H1 (cell line): ENCODE results near the gene CCDC33. TPM values are rescaled to one million over a fixed set of nuclear protein-coding genes. Genes with fewer than 3 reads are reported as not detected.

ENCODE experiments used
- CTCF ChIA-PET: fragments of 300-600 bp; sonication (Branson Sonifier 250); formaldehyde crosslinking; loops from one replicate; lab custom pipeline; 2021; ENCODE audit not compliant: partially characterized antibody; lab: Charles Lee
- POLR2A ChIA-PET: fragments of 300-600 bp; sonication (Branson Sonifier 250); formaldehyde crosslinking; loops from one replicate; lab custom pipeline; 2021; ENCODE audit warnings: inconsistent platforms; ENCODE audit not compliant: partially characterized antibody; lab: Charles Lee
- DNase-seq, 2 experiments: peaks; one replicate each; pipeline versions ENCODE4 v3.0.0 to v3.0.0-alpha.2; 2010 to 2022; ENCODE audit warnings: low spot score in 2 of 2, low read depth in 1 of 2, mixed read lengths in 1 of 2
- FAIRE-seq: peaks from 2 replicates; lab custom pipeline; 2011; peaks lifted over from hg19 to GRCh38; lab: Jason Lieb, UNC
- H2AFZ ChIP-seq: 2 replicates; pipeline ENCODE4 v1.8.1; 2012; ENCODE audit warnings: low read length, inconsistent platforms
- H2AK5ac ChIP-seq: 2 replicates; pipeline ENCODE4 v1.6.1; 2013; ENCODE audit warnings: low read depth, low read length
- H2BK120ac ChIP-seq: replicated peaks from 2 replicates; pipeline ENCODE3; 2013; ENCODE audit warnings: low read depth, low read length, inconsistent platforms
- H2BK12ac ChIP-seq: 2 replicates; pipeline ENCODE4 v1.6.1; 2013; ENCODE audit warnings: low read depth, low read length
- H2BK15ac ChIP-seq: 2 replicates; pipeline ENCODE4 v1.6.1; 2013; ENCODE audit warnings: low read length
- H2BK20ac ChIP-seq: 2 replicates; pipeline ENCODE4 v1.6.1; 2013; ENCODE audit warnings: low read length
- H2BK5ac ChIP-seq: 2 replicates; pipeline ENCODE4 v1.6.1; 2013; ENCODE audit warnings: low read depth, low read length
- H3K14ac ChIP-seq: 2 replicates; pipeline ENCODE4 v1.6.1; 2013; ENCODE audit warnings: inconsistent platforms; ENCODE audit not compliant: insufficient read length
- H3K18ac ChIP-seq: 2 replicates; pipeline ENCODE4 v1.6.1; 2013; ENCODE audit warnings: low read length; ENCODE audit errors: extremely low read depth
- H3K23ac ChIP-seq: 2 replicates; pipeline ENCODE4 v1.6.1; 2013; ENCODE audit warnings: inconsistent platforms; ENCODE audit not compliant: insufficient read length
- H3K23me2 ChIP-seq: 2 replicates; pipeline ENCODE4 v1.6.1; 2013; ENCODE audit warnings: low read depth, low read length
- H3K27ac ChIP-seq: 2 replicates; pipeline ENCODE4 v1.6.1; 2011; ENCODE audit warnings: low read depth, low read length, inconsistent platforms
- H3K27me3 ChIP-seq, 4 experiments: replicated peaks in 1 of 4; 1 replicate in 1 of 4; 2 replicates in 3 of 4; pipeline versions ENCODE4 v1.6.1 to v1.8.1; 2011 to 2013; ENCODE audit warnings: low read length in 3 of 4, mild to moderate bottlenecking in 3 of 4, inconsistent platforms in 2 of 4, mixed read lengths in 2 of 4, moderate library complexity in 1 of 4; ENCODE audit not compliant: control insufficient read depth in 3 of 4, insufficient read depth in 3 of 4; ENCODE audit errors: extremely low read depth in 1 of 4
- H3K36me3 ChIP-seq, 4 experiments: 2 replicates each; pipeline versions ENCODE4 v1.6.1 to v1.8.1; 2011 to 2013; ENCODE audit warnings: mild to moderate bottlenecking in 4 of 4, low read length in 3 of 4, moderate library complexity in 2 of 4, control low read depth in 1 of 4, inconsistent platforms in 1 of 4; ENCODE audit not compliant: insufficient read depth in 4 of 4, control insufficient read depth in 2 of 4
- H3K4ac ChIP-seq: replicated peaks from 2 replicates; pipeline ENCODE3; 2013; ENCODE audit warnings: low read length, low read depth, mixed read lengths, inconsistent platforms; ENCODE audit not compliant: insufficient read length
- H3K4me1 ChIP-seq, 4 experiments: replicated peaks in 1 of 4; 1 replicate in 1 of 4; 2 replicates in 3 of 4; pipeline versions ENCODE4 v1.6.1 to v1.8.1; 2011 to 2013; ENCODE audit warnings: low read length in 3 of 4, inconsistent platforms in 2 of 4, mixed read lengths in 1 of 4; ENCODE audit not compliant: insufficient read depth in 4 of 4, control insufficient read depth in 3 of 4
- H3K4me2 ChIP-seq, 2 experiments: 2 replicates each; pipeline versions ENCODE4 v1.6.1 to v1.8.1; 2011 to 2013; ENCODE audit warnings: low read depth in 2 of 2, low read length in 2 of 2, control low read depth in 1 of 2, inconsistent platforms in 1 of 2, mild to moderate bottlenecking in 1 of 2; ENCODE audit not compliant: insufficient read depth in 1 of 2
- H3K4me3 ChIP-seq, 4 experiments: fragments of 200-600, 300-600 bp in 1 of 4; sonication (generic), shearing (Covaris generic), sonication (Bioruptor Twin) in 1 of 4; 2 replicates each; pipeline versions ENCODE4 v1.5.1 to v1.8.1; 2011 to 2016; ENCODE audit warnings: low read length in 4 of 4, low read depth in 3 of 4, control low read depth in 2 of 4, inconsistent platforms in 2 of 4, mild to moderate bottlenecking in 2 of 4, mixed read lengths in 1 of 4, moderate library complexity in 1 of 4; ENCODE audit not compliant: insufficient read depth in 2 of 4; ENCODE audit errors: extremely low read depth in 1 of 4
- H3K56ac ChIP-seq: replicated peaks from 2 replicates; pipeline ENCODE3; 2013; ENCODE audit warnings: low read depth, mild to moderate bottlenecking, mixed read lengths, low read length, inconsistent platforms; ENCODE audit not compliant: insufficient read length
- H3K79me1 ChIP-seq: 2 replicates; pipeline ENCODE4 v1.6.1; 2013; ENCODE audit warnings: low read depth, low read length, control low read depth
- H3K79me2 ChIP-seq, 2 experiments: 2 replicates each; pipeline versions ENCODE4 v1.6.1 to v1.8.1; 2012 to 2013; ENCODE audit warnings: low read length in 2 of 2, mild to moderate bottlenecking in 2 of 2, inconsistent platforms in 1 of 2; ENCODE audit not compliant: insufficient read depth in 2 of 2, control insufficient read depth in 1 of 2
- H3K9ac ChIP-seq, 4 experiments: replicated peaks in 1 of 4; 1 replicate in 1 of 4; 2 replicates in 3 of 4; pipeline versions ENCODE4 v1.6.1 to v1.8.1; 2011 to 2013; ENCODE audit warnings: low read depth in 3 of 4, low read length in 3 of 4, control low read depth in 2 of 4, mild to moderate bottlenecking in 2 of 4, moderate library complexity in 2 of 4, inconsistent platforms in 1 of 4; ENCODE audit errors: extremely low read depth in 1 of 4
- H3K9me3 ChIP-seq, 2 experiments: 2 replicates each; pipeline versions ENCODE4 v1.6.1 to v1.8.1; 2012 to 2013; ENCODE audit warnings: mild to moderate bottlenecking in 2 of 2, moderate library complexity in 2 of 2, control low read depth in 1 of 2, inconsistent platforms in 1 of 2, low read depth in 1 of 2, low read length in 1 of 2, mixed read lengths in 1 of 2; ENCODE audit not compliant: insufficient read depth in 2 of 2
- H4K20me1 ChIP-seq, 2 experiments: replicated peaks in 1 of 2; 2 replicates each; pipeline versions ENCODE3 to v1.8.1; 2011 to 2013; ENCODE audit warnings: inconsistent platforms in 2 of 2, low read length in 2 of 2, mild to moderate bottlenecking in 1 of 2; ENCODE audit not compliant: insufficient read depth in 2 of 2, control insufficient read depth in 1 of 2
- H4K5ac ChIP-seq: 2 replicates; pipeline ENCODE4 v1.6.1; 2013; ENCODE audit warnings: low read length, low read depth, mixed read lengths, inconsistent platforms; ENCODE audit not compliant: insufficient read length
- H4K8ac ChIP-seq: 2 replicates; pipeline ENCODE4 v1.8.0; 2013; ENCODE audit warnings: mild to moderate bottlenecking, moderate library complexity, low read length, inconsistent platforms; ENCODE audit not compliant: insufficient read depth; ENCODE audit errors: extremely low read depth
- H4K91ac ChIP-seq: replicated peaks from 2 replicates; pipeline ENCODE3; 2013; ENCODE audit warnings: low read length, mixed read lengths, inconsistent platforms; ENCODE audit not compliant: insufficient read length
- ASH2L ChIP-seq: fragments of 200-600, 300-600 bp; sonication (generic); IDR thresholded peaks from one replicate; pipeline ENCODE4 v1.7.1; 2017; ENCODE audit warnings: low read length
- CBX5 ChIP-seq: fragments of 300-800, 300-1000 bp; sonication (generic); IDR thresholded peaks from 2 replicates; pipeline ENCODE4 v1.7.1; 2016; ENCODE audit warnings: antibody characterized with exemption, low read length, low read depth
- CTBP2 ChIP-seq: IDR thresholded peaks from 2 replicates; pipeline ENCODE4 v1.7.0; 2011; ENCODE audit warnings: borderline replicate concordance, mild to moderate bottlenecking, moderate library complexity, mixed read lengths, low read length; ENCODE audit not compliant: insufficient read depth, insufficient read length
- GTF2F1 ChIP-seq: IDR thresholded peaks from 2 replicates; pipeline ENCODE4 v1.6.1; 2012; ENCODE audit warnings: low read depth, low read length, improper control_type of control experiment, borderline replicate concordance
- HDAC6 ChIP-seq: IDR thresholded peaks from one replicate; pipeline ENCODE4 v1.7.1; 2012; ENCODE audit warnings: low read depth, mild to moderate bottlenecking, inconsistent platforms, low read length, moderate library complexity
- RFX5 ChIP-seq: IDR thresholded peaks from 2 replicates; pipeline ENCODE4 v1.6.1; 2011; ENCODE audit warnings: low read depth, low read length, improper control_type of control experiment, borderline replicate concordance
- RNF2 ChIP-seq: fragments of 200-900, 300-1000 bp; sonication (generic); IDR thresholded peaks from 2 replicates; pipeline ENCODE4 v1.7.1; 2016; ENCODE audit warnings: borderline replicate concordance, low read depth, mild to moderate bottlenecking, antibody characterized with exemption, low read length; ENCODE audit not compliant: poor library complexity, severe bottlenecking; ENCODE audit errors: missing control alignments
- TAF7 ChIP-seq: optimal IDR thresholded peaks from 2 replicates; pipeline ENCODE3; 2011; ENCODE audit warnings: low read depth, mild to moderate bottlenecking, inconsistent platforms, low read length, moderate library complexity, borderline replicate concordance
- TBP ChIP-seq: IDR thresholded peaks from 2 replicates; pipeline ENCODE4 v1.6.1; 2011; ENCODE audit warnings: low read depth, low read length, improper control_type of control experiment
- TCF12 ChIP-seq: IDR thresholded peaks from 2 replicates; pipeline ENCODE4 v1.6.1; 2011; ENCODE audit warnings: low read depth, mild to moderate bottlenecking, low read length
- WGBS, 2 experiments: shearing (Covaris generic) in 1 of 2; methylation state at CpG; one replicate each; pipeline versions ENCODE4 v1.1.6 to v1.1.7; 2013 to 2015; ENCODE audit warnings: low lambda C conversion rate in 2 of 2, mixed read lengths in 2 of 2, inconsistent platforms in 1 of 2, low coverage in 1 of 2, missing lambda C conversion rate in 1 of 2; ENCODE audit not compliant: insufficient replicate concordance in 2 of 2, insufficient coverage in 1 of 2, insufficient read length in 1 of 2; ENCODE audit errors: extremely low coverage in 1 of 2, missing lambda C conversion rate in 1 of 2; 5-methylcytosine and 5-hydroxymethylcytosine counted together
- polyA plus RNA-seq, 7 experiments: library from polyadenylated mRNA; depleted of rRNA in 3 of 7; stranded (reverse) in 5 of 7; unstranded in 2 of 7; fragments of >200 nt in 5 of 7; fragments of 200-250 nt in 2 of 7; gene quantifications; 1 replicate in 5 of 7; 2 replicates in 1 of 7; 4 replicates in 1 of 7; pipeline versions ENCODE4 v1.2.1 to v1.2.3, GENCODE V29; 2011 to 2013; ENCODE audit warnings: missing spikeins in 2 of 7, mixed read lengths in 2 of 7
- total RNA-seq: library from RNA; stranded (reverse); fragmentation: NEBNext Ultra II Directional; extraction: Animal tissue kit (Norgen Biotek cat#: 25700); gene quantifications from 2 replicates; pipeline ENCODE4 v1.2.1, GENCODE V29; 2021
- TF ChIP-seq, protein P1 (sequence below), 3 experiments: IDR thresholded peaks; 1 replicate in 2 of 3; 2 replicates in 1 of 3; pipeline versions ENCODE4 v1.5.1 to v1.6.1; 2011; ENCODE audit warnings: low read length in 3 of 3, mild to moderate bottlenecking in 3 of 3, inconsistent platforms in 2 of 3, low read depth in 1 of 3, moderate library complexity in 1 of 3; ENCODE audit not compliant: insufficient read depth in 1 of 3; ENCODE audit errors: control extremely low read depth in 1 of 3

CCDC33 gene
- total and polyA plus RNA-seq, 2 of the 8 experiments (the other 6 are each of a cell fraction or from before 2014, with no cell fraction given) = 2.0 to 2.7 TPM

DNA sequence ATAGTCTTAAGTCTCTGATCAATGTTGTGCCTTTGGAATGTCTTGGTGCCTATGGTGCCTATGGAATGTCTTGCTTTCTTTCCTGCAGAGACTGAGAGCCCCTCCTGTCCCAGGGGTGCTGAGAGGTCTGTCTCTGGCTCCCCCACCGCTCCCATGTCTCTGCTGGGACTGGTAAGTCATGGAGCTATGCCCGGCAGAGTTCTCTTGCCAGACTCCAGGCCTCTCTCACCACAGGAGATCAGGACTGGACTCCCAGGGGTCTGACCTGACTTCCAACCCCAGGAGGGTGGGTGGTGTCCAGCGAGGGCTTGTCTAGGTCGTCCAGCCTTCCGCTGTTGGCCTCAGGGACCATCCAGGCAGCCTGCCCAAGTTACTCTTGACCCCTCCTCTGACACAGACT, 145.4 kb downstream of the CCDC33 start:
- no peak overlapping the region for H3K18ac ChIP-seq
- no peak overlapping the region for H4K5ac ChIP-seq
- no peaks in the 10 kb centered on the region for H3K27me3 ChIP-seq
- H2BK5ac ChIP-seq = no peak overlapping the region
- no peak overlapping the region for H2BK20ac ChIP-seq
- no peak overlapping the region for H3K27ac ChIP-seq
- no peak overlapping the region for H2AFZ ChIP-seq
- no peak overlapping the region for H3K56ac ChIP-seq
- FAIRE-seq = no peak
- H3K4me2 ChIP-seq = no peak overlapping the region
- no peak overlapping the region for H3K9ac ChIP-seq
- no peaks in the 10 kb centered on the region for H3K9me3 ChIP-seq
- no peak overlapping the region for H4K91ac ChIP-seq
- H2BK12ac ChIP-seq = no peak overlapping the region
- H3K4ac ChIP-seq = no peak overlapping the region
- H4K8ac ChIP-seq = no peak overlapping the region
- no peak overlapping the region for H2BK15ac ChIP-seq
- no peak overlapping the region for H2AK5ac ChIP-seq
- no peak overlapping the region for H3K23ac ChIP-seq
- peaks cover 0 to 15% (median 10%) of the 10 kb centered on the region in 4 experiments; a peak in 4 of 7 replicates for H3K4me1 ChIP-seq
- H3K23me2 ChIP-seq = no peaks in the 10 kb centered on the region
- no peaks in the 10 kb centered on the region for H4K20me1 ChIP-seq
- no peak overlapping the region for H2BK120ac ChIP-seq
- no peak overlapping the region for H3K4me3 ChIP-seq
- no peak overlapping the region for H3K14ac ChIP-seq
- POLR2A ChIA-PET = interaction anchor here (1.1 to 2.6 kb wide), 3 partner anchors 53 to 60 kb away, joined by 3 to 9 read pairs (median 6); partner anchors contain the start of gene SEMA7A
- no peaks in the 10 kb centered on the region for H3K79me2 ChIP-seq
- WGBS, 2 experiments = 94% methylated on average over 5 of the region's 5 CpGs; no CpG with 5 or more reads in 1 of the 2 experiments
- DNase-seq = no peak
- no peaks in the 10 kb centered on the region for H3K79me1 ChIP-seq
- CTCF ChIA-PET = interaction anchor here (0.6 to 36.8 kb wide), 17 partner anchors 9 to 327 kb away, joined by 3 to 1311 read pairs (median 4); partner anchors contain the start of gene SEMA7A
- no peaks in the 10 kb centered on the region for H3K36me3 ChIP-seq
- TF ChIP-seq RFX5 = no peak
- TF ChIP-seq CBX5 = no peak
- no peak for TF ChIP-seq RNF2
- TF ChIP-seq CTBP2 = no peak
- TF ChIP-seq ASH2L = no peak
- TF ChIP-seq TCF12 = no peak
- TF ChIP-seq, protein P1, sequence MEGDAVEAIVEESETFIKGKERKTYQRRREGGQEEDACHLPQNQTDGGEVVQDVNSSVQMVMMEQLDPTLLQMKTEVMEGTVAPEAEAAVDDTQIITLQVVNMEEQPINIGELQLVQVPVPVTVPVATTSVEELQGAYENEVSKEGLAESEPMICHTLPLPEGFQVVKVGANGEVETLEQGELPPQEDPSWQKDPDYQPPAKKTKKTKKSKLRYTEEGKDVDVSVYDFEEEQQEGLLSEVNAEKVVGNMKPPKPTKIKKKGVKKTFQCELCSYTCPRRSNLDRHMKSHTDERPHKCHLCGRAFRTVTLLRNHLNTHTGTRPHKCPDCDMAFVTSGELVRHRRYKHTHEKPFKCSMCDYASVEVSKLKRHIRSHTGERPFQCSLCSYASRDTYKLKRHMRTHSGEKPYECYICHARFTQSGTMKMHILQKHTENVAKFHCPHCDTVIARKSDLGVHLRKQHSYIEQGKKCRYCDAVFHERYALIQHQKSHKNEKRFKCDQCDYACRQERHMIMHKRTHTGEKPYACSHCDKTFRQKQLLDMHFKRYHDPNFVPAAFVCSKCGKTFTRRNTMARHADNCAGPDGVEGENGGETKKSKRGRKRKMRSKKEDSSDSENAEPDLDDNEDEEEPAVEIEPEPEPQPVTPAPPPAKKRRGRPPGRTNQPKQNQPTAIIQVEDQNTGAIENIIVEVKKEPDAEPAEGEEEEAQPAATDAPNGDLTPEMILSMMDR (IDR thresholded peaks at IDR 0.05; ENCODE audit: control extremely low read depth in 1 of 3, insufficient read depth in 1 of 3, low read depth in 1 of 3, low read length in 3 of 3) = no peak
- TF ChIP-seq TAF7 = no peak
- TF ChIP-seq TBP = no peak
- no peak for TF ChIP-seq HDAC6
- no peak for TF ChIP-seq GTF2F1
